HCT116 (cell line): Measurements from ENCODE around the gene WWP2.

Experiments used
- CEBPB ChIP-seq: IDR thresholded peaks from 2 replicates; pipeline ENCODE4 v1.6.1; 2012; ENCODE audit warnings: low read depth
- CTCF ChIP-seq, 3 experiments: fragments of 200-600 bp in 1 of 3; sonication (generic) in 1 of 3; IDR thresholded peaks in 2 of 3; conservative IDR thresholded peaks in 1 of 3; 2 replicates each; pipeline ENCODE4 v1.5.1; 2012 to 2017; ENCODE audit warnings: low read depth in 2 of 3, low read length in 2 of 3, antibody characterized with exemption in 1 of 3, borderline replicate concordance in 1 of 3, control low read depth in 1 of 3, mild to moderate bottlenecking in 1 of 3, mixed read lengths in 1 of 3, mixed run types in 1 of 3, moderate library complexity in 1 of 3; ENCODE audit not compliant: insufficient read depth in 1 of 3
- ELF1 ChIP-seq: IDR thresholded peaks from 2 replicates; pipeline ENCODE4 v1.6.1; 2012; ENCODE audit warnings: low read depth, borderline replicate concordance
- EZH2 ChIP-seq: fragments of 200-600 bp; sonication (generic); IDR thresholded peaks from 2 replicates; pipeline ENCODE4 v1.6.1; 2017; ENCODE audit warnings: antibody characterized with exemption, mixed run types
- EZH2phosphoT487 ChIP-seq: fragments of 200-600 bp; IDR thresholded peaks from 2 replicates; pipeline ENCODE4 v1.6.1; 2018; ENCODE audit warnings: antibody characterized with exemption, borderline replicate concordance
- JUND ChIP-seq: IDR thresholded peaks from 2 replicates; pipeline ENCODE4 v1.6.1; 2012
- MAX ChIP-seq: IDR thresholded peaks from 2 replicates; pipeline ENCODE4 v1.6.1; 2012
- POLR2A ChIP-seq: IDR thresholded peaks from 2 replicates; pipeline ENCODE4 v1.7.0; 2011; ENCODE audit warnings: borderline replicate concordance; ENCODE audit not compliant: insufficient read depth, insufficient read length; ENCODE audit errors: extremely low read depth
- POLR2AphosphoS5 ChIP-seq: IDR thresholded peaks from 2 replicates; pipeline ENCODE4 v1.6.1; 2011; ENCODE audit warnings: mild to moderate bottlenecking, low read depth, low read length, moderate library complexity
- YY1 ChIP-seq: IDR thresholded peaks from 2 replicates; pipeline ENCODE4 v1.6.1; 2011; ENCODE audit warnings: low read length, low read depth, moderate library complexity, mild to moderate bottlenecking; ENCODE audit not compliant: insufficient replicate concordance; ENCODE audit errors: extremely low read depth
- ZFX ChIP-seq: fragments of 450-650 bp; IDR thresholded peaks from 2 replicates; pipeline ENCODE4 v1.6.1; 2017
- ZNF274 ChIP-seq: fragments of 200-500 bp; sonication (Bioruptor generic); IDR thresholded peaks from 2 replicates; pipeline ENCODE4 v1.6.1; 2014; ENCODE audit warnings: mild to moderate bottlenecking, low read depth, low read length, inconsistent platforms

GRCh38 chr16:69927056-69927757 lies 165.1 kb downstream of the WWP2 start:
- TF ChIP-seq MAX (no peak), CTCF (IDR thresholded peaks at IDR 0.05 in 2 of 3, conservative IDR thresholded peaks at IDR 0.05 in 1 of 3; ENCODE audit: borderline replicate concordance in 1 of 3, insufficient read depth in 1 of 3, low read depth in 2 of 3, low read length in 2 of 3) (no peak), POLR2AphosphoS5 (no peak), ZNF274 (no peak), POLR2A (no peak), YY1 (no peak), ZFX (no peak), JUND (no peak), EZH2 (no peak), EZH2phosphoT487 (no peak), ELF1 (no peak), CEBPB (no peak)
